GM21717 (cell line): ENCODE results near the gene MMP23B.
A peak's percentile ranks its signal among the peaks of the same experiment; 100 is the strongest.
"Not testable (repeated sequence)": the region's sequence is repeated elsewhere in the genome, so short reads cannot be mapped to it uniquely, and the experiment has no call there.

Experiments
- ATAC-seq: cut with Tn5 transposase; IDR thresholded peaks from one replicate; pipeline ENCODE4 v1.9.1; 2021; ENCODE audit warnings: mild to moderate bottlenecking, moderate library complexity; ENCODE audit not compliant: unreplicated experiment

Gene MMP23B

GRCh38 chr1:1629430-1630190, 2.4 kb upstream of the MMP23B start:
- no peak for ATAC-seq

GRCh38 chr1:1630191-1630964, 1.6 kb upstream of the MMP23B start:
- ATAC-seq = peak; percentile 40

- no peak for ATAC-seq
Measured at GRCh38 chr1:1630965-1631781, 800 bp upstream of the MMP23B start.

- not testable (repeated sequence) for ATAC-seq
Measured at GRCh38 chr1:1633409-1633808, 1.4 kb downstream of the MMP23B start.

- not testable (repeated sequence) for ATAC-seq
Measured at GRCh38 chr1:1634613-1635012, 2.6 kb downstream of the MMP23B start.

- not testable (repeated sequence) for ATAC-seq
Measured at GRCh38 chr1:1636621-1637478, 4.9 kb downstream of the MMP23B start.

- not testable (repeated sequence) for ATAC-seq
Measured at GRCh38 chr1:1637479-1637875, 5.5 kb downstream of the MMP23B start.

GRCh38 chr1:1638528-1638927, 6.6 kb downstream of the MMP23B start:
- ATAC-seq = not testable (repeated sequence)

- ATAC-seq = not testable (repeated sequence)
Measured at GRCh38 chr1:1639368-1639767, 7.4 kb downstream of the MMP23B start.

- not testable (repeated sequence) for ATAC-seq
Measured at GRCh38 chr1:1640081-1640480, 8.1 kb downstream of the MMP23B start.

- not testable (repeated sequence) for ATAC-seq
Measured at GRCh38 chr1:1640711-1641461, 8.9 kb downstream of the MMP23B start.

- not testable (repeated sequence) for ATAC-seq
Measured at GRCh38 chr1:1646326-1646725, 14.4 kb downstream of the MMP23B start.

GRCh38 chr1:1647567-1648241, 15.7 kb downstream of the MMP23B start:
- ATAC-seq = not testable (repeated sequence)

- ATAC-seq = not testable (repeated sequence)
Measured at GRCh38 chr1:1648265-1648664, 16.3 kb downstream of the MMP23B start.

GRCh38 chr1:1658583-1659549, 26.9 kb downstream of the MMP23B start, which contains the start of gene CDK11B:
TSS of gene CDK11B (minus strand) at chr1:1659004. CDS start at chr1:1657485, 1,519 bp downstream.
- peak; percentile 67 for ATAC-seq

GRCh38 chr1:1662392-1662791, 30.4 kb downstream of the MMP23B start:
- not testable (repeated sequence) for ATAC-seq

GRCh38 chr1:1662830-1663560, 31.0 kb downstream of the MMP23B start:
- ATAC-seq = not testable (repeated sequence)
